DOHH2 (cell line): ENCODE data around the gene USPL1.
"Not testable (repeated sequence)": the region's sequence is repeated elsewhere in the genome, so short reads cannot be mapped to it uniquely, and the experiment has no call there.

ENCODE experiments used
- H3F3A ChIP-seq: fragments of 200-600 bp; sonication (generic), shearing (Covaris generic); 2 replicates; pipeline ENCODE4 v1.6.0; 2016; ENCODE audit warnings: antibody characterized with exemption, mild to moderate bottlenecking; ENCODE audit not compliant: control insufficient read depth, insufficient read depth
- H3K27ac ChIP-seq: fragments of 200-600 bp; sonication (generic); 2 replicates; pipeline ENCODE4 v1.5.1; 2014; ENCODE audit warnings: low read depth, mild to moderate bottlenecking, low read length, moderate library complexity
- H3K27me3 ChIP-seq: fragments of 200-600 bp; sonication (generic); 2 replicates; pipeline ENCODE4 v1.6.1; 2014; ENCODE audit warnings: mild to moderate bottlenecking, low read length, mixed read lengths; ENCODE audit not compliant: control insufficient read depth
- H3K36me3 ChIP-seq: fragments of 200-600 bp; sonication (generic); 2 replicates; pipeline ENCODE4 v1.6.1; 2014; ENCODE audit warnings: mild to moderate bottlenecking, low read length, moderate library complexity, mixed read lengths; ENCODE audit not compliant: control insufficient read depth
- H3K4me1 ChIP-seq: fragments of 200-600 bp; sonication (generic); 2 replicates; pipeline ENCODE4 v1.6.1; 2014; ENCODE audit warnings: mild to moderate bottlenecking, low read length, mixed read lengths; ENCODE audit not compliant: control insufficient read depth
- H3K4me2 ChIP-seq: fragments of 200-600 bp; sonication (generic); 2 replicates; pipeline ENCODE4 v1.6.0; 2014; ENCODE audit warnings: mild to moderate bottlenecking, low read length, moderate library complexity
- H3K4me3 ChIP-seq: fragments of 200-600 bp; sonication (generic); 2 replicates; pipeline ENCODE4 v1.5.1; 2014; ENCODE audit warnings: mild to moderate bottlenecking, low read length, mixed read lengths
- H3K79me2 ChIP-seq: fragments of 200-600 bp; sonication (generic); 2 replicates; pipeline ENCODE4 v1.6.1; 2014; ENCODE audit warnings: mild to moderate bottlenecking, low read length, mixed read lengths; ENCODE audit not compliant: control insufficient read depth
- H3K9me2 ChIP-seq: fragments of 200-600 bp; sonication (generic); replicated peaks from 2 replicates; pipeline ENCODE4 v1.6.1; 2014; ENCODE audit warnings: mild to moderate bottlenecking, low read length, mixed read lengths; ENCODE audit not compliant: control insufficient read depth
- H3K9me3 ChIP-seq: fragments of 200-600 bp; sonication (generic); 2 replicates; pipeline ENCODE4 v1.6.1; 2014; ENCODE audit warnings: antibody characterized with exemption, low read length, mixed read lengths; ENCODE audit not compliant: control insufficient read depth, insufficient read depth
- H4K20me1 ChIP-seq: fragments of 200-600 bp; sonication (generic); 2 replicates; pipeline ENCODE4 v1.6.0; 2014; ENCODE audit warnings: low read depth, mild to moderate bottlenecking, antibody characterized with exemption, low read length, moderate library complexity; ENCODE audit not compliant: control insufficient read depth, insufficient read depth
- CTCF ChIP-seq: fragments of 200-600 bp; sonication (generic); IDR thresholded peaks from one replicate; pipeline ENCODE4 v1.5.1; 2014; ENCODE audit warnings: antibody characterized with exemption, mild to moderate bottlenecking, low read depth, low read length; ENCODE audit not compliant: poor library complexity, severe bottlenecking
- EZH2phosphoT487 ChIP-seq: fragments of 200-600 bp; sonication (generic); IDR thresholded peaks from 2 replicates; pipeline ENCODE4 v1.6.1; 2017; ENCODE audit warnings: borderline replicate concordance, mild to moderate bottlenecking, antibody characterized with exemption, low read length, moderate library complexity, mixed read lengths

Gene USPL1

GRCh38 chr13:30605052-30605451 is 12.7 kb upstream of the USPL1 start:
- Histone ChIP-seq H3K27ac (no peak overlapping the region), H3F3A (peaks cover 12% of the 10 kb centered on the region; the same call in 1 of the 2 replicates), H3K79me2 (peaks cover 16% of the 10 kb centered on the region), H4K20me1 (no peaks in the 10 kb centered on the region), H3K9me2 (no peaks in the 10 kb centered on the region), H3K4me2 (no peak overlapping the region), H3K9me3 (no peaks in the 10 kb centered on the region), H3K27me3 (no peaks in the 10 kb centered on the region), H3K36me3 (peaks cover 7% of the 10 kb centered on the region; the same call in 1 of the 2 replicates), H3K4me1 (peaks cover 37% of the 10 kb centered on the region), H3K4me3 (no peak overlapping the region)
- no peak for TF ChIP-seq EZH2phosphoT487

- not testable (repeated sequence) for H3K27ac ChIP-seq, H3K9me3 ChIP-seq, H3K27me3 ChIP-seq, H3K9me2 ChIP-seq, H3K4me3 ChIP-seq, H4K20me1 ChIP-seq
- peaks cover 59% of the 10 kb centered on the region for H3K4me1 ChIP-seq
- peaks cover 11% of the 10 kb centered on the region; the same call in 1 of the 2 replicates for H3K36me3 ChIP-seq
- H3F3A ChIP-seq: peaks cover 22% of the 10 kb centered on the region
- peaks cover 35% of the 10 kb centered on the region for H3K79me2 ChIP-seq
- H3K4me2 ChIP-seq: peak overlapping the region; percentile 56; the same call in 1 of the 2 replicates
Observed at GRCh38 chr13:30607186-30607585, 10.5 kb upstream of the USPL1 start.

GRCh38 chr13:30607908-30608307 is 9.8 kb upstream of the USPL1 start:
- Histone ChIP-seq H3K27me3 (no peaks in the 10 kb centered on the region), H3F3A (peaks cover 28% of the 10 kb centered on the region), H3K9me2 (no peaks in the 10 kb centered on the region), H3K4me3 (peak overlapping the region; percentile 48; the same call in 1 of the 2 replicates), H4K20me1 (no peaks in the 10 kb centered on the region), H3K27ac (peak overlapping the region; percentile 42), H3K79me2 (peaks cover 42% of the 10 kb centered on the region), H3K4me1 (peaks cover 66% of the 10 kb centered on the region), H3K9me3 (no peaks in the 10 kb centered on the region), H3K4me2 (peak overlapping the region; percentile 56), H3K36me3 (peaks cover 16% of the 10 kb centered on the region; the same call in 1 of the 2 replicates)
- no peak for TF ChIP-seq CTCF
- no peak for TF ChIP-seq EZH2phosphoT487

GRCh38 chr13:30608364-30608763 is 9.4 kb upstream of the USPL1 start:
- Histone ChIP-seq H3K27ac (peak overlapping the region; percentile 42), H3K79me2 (peaks cover 47% of the 10 kb centered on the region), H3K9me3 (no peaks in the 10 kb centered on the region), H3K9me2 (no peaks in the 10 kb centered on the region), H3F3A (peaks cover 25% of the 10 kb centered on the region), H3K27me3 (no peaks in the 10 kb centered on the region), H3K4me3 (peak overlapping the region; percentile 48), H3K4me1 (peaks cover 69% of the 10 kb centered on the region), H3K36me3 (peaks cover 21% of the 10 kb centered on the region), H4K20me1 (no peaks in the 10 kb centered on the region), H3K4me2 (peak overlapping the region; percentile 56)
- TF ChIP-seq EZH2phosphoT487: no peak
- no peak for TF ChIP-seq CTCF
